GM10266 (cell line): ENCODE results near the gene ITGA5.
A peak's percentile ranks its signal among the peaks of the same experiment; 100 is the strongest.

Experiments
- DNase-seq: peaks from one replicate; pipeline ENCODE4 v3.0.0; 2012; ENCODE audit errors: extremely low spot score
- CTCF ChIP-seq: IDR thresholded peaks from 2 replicates; pipeline ENCODE4 v1.5.1; 2012; ENCODE audit warnings: mild to moderate bottlenecking, low read depth; ENCODE audit not compliant: control insufficient read depth, insufficient read depth; ENCODE audit errors: missing control alignments

The ITGA5 gene

GRCh38 chr12:54363047-54363446 is 56.0 kb downstream of the ITGA5 start:
- no peak for TF ChIP-seq CTCF
- no peak for DNase-seq

- TF ChIP-seq CTCF: peak; percentile 89
- no peak for DNase-seq
Measured at GRCh38 chr12:54360717-54361456, 58.2 kb downstream of the ITGA5 start.

- no peak for TF ChIP-seq CTCF
- no peak for DNase-seq
Measured at GRCh38 chr12:54359762-54360351, 59.2 kb downstream of the ITGA5 start.

- DNase-seq: peak; percentile 94
- TF ChIP-seq CTCF: no peak
Measured at GRCh38 chr12:54358945-54359761, 59.9 kb downstream of the ITGA5 start.

- TF ChIP-seq CTCF: no peak
- DNase-seq: peak; percentile 58
Measured at GRCh38 chr12:54358191-54358944, 60.7 kb downstream of the ITGA5 start.

GRCh38 chr12:54357506-54358190 is 61.4 kb downstream of the ITGA5 start:
- TF ChIP-seq CTCF: no peak
- no peak for DNase-seq
